Karpas-422 (cell line): ENCODE results near the gene SPRED3. TPM values are rescaled to one million over a fixed set of nuclear protein-coding genes. Genes with fewer than 3 reads are reported as not detected.
A peak's percentile ranks its signal among the peaks of the same experiment; 100 is the strongest.

Source experiments
- DNase-seq: peaks from one replicate; pipeline ENCODE4 v3.0.0-alpha.2; 2015
- H2AFZ ChIP-seq: fragments of 200-600 bp; sonication (generic); 2 replicates; pipeline ENCODE4 v1.6.1; 2014; ENCODE audit warnings: antibody characterized with exemption, low read length, mixed read lengths
- H3K27ac ChIP-seq: fragments of 200-600 bp; sonication (generic); 2 replicates; pipeline ENCODE4 v1.5.1; 2014; ENCODE audit warnings: mild to moderate bottlenecking, low read length, moderate library complexity
- H3K27me3 ChIP-seq: fragments of 200-600 bp; sonication (generic); 2 replicates; pipeline ENCODE4 v1.6.1; 2014; ENCODE audit warnings: low read length, mixed read lengths
- H3K36me3 ChIP-seq: fragments of 200-600 bp; sonication (generic); 2 replicates; pipeline ENCODE4 v1.6.1; 2014; ENCODE audit warnings: low read length, mixed read lengths; ENCODE audit not compliant: insufficient read depth
- H3K4me1 ChIP-seq: fragments of 200-600 bp; sonication (generic); 2 replicates; pipeline ENCODE4 v1.6.1; 2014; ENCODE audit warnings: mild to moderate bottlenecking, low read length, mixed read lengths
- H3K4me2 ChIP-seq: fragments of 200-600 bp; sonication (generic); 2 replicates; pipeline ENCODE4 v1.6.1; 2014; ENCODE audit warnings: low read length, low read depth, mild to moderate bottlenecking; ENCODE audit not compliant: poor library complexity, severe bottlenecking
- H3K4me3 ChIP-seq: fragments of 200-600 bp; sonication (generic); 2 replicates; pipeline ENCODE4 v1.5.1; 2014; ENCODE audit warnings: mild to moderate bottlenecking, antibody characterized with exemption, low read length, mixed read lengths
- H3K79me2 ChIP-seq: fragments of 200-600 bp; sonication (generic); 2 replicates; pipeline ENCODE4 v1.6.1; 2014; ENCODE audit warnings: mild to moderate bottlenecking, low read length, mixed read lengths
- H3K9ac ChIP-seq: fragments of 200-600 bp; sonication (generic); 2 replicates; pipeline ENCODE4 v1.6.0; 2014; ENCODE audit warnings: low read length
- H3K9me2 ChIP-seq: fragments of 200-600 bp; sonication (generic), shearing (Covaris generic); replicated peaks from 2 replicates; pipeline ENCODE4 v1.6.0; 2014; ENCODE audit warnings: mild to moderate bottlenecking, low read length, moderate library complexity; ENCODE audit not compliant: insufficient read depth
- H3K9me3 ChIP-seq: fragments of 300-700, 200-600 bp; sonication (generic); 2 replicates; pipeline ENCODE4 v1.6.1; 2014; ENCODE audit warnings: low read length, mixed read lengths
- H4K20me1 ChIP-seq: fragments of 200-600 bp; sonication (generic); 2 replicates; pipeline ENCODE4 v1.6.1; 2014; ENCODE audit warnings: mild to moderate bottlenecking, antibody characterized with exemption, low read length, low read depth; ENCODE audit not compliant: insufficient read depth
- total RNA-seq: library from RNA; depleted of rRNA; stranded (reverse); fragments of >200 nt; shearing (Covaris generic); gene quantifications from 2 replicates; pipeline ENCODE4 v1.2.3, GENCODE V29; 2014; ENCODE audit warnings: low replicate concordance

The SPRED3 gene
- total RNA-seq, 1 experiment from 2014 or later: 0.11 TPM

DNA sequence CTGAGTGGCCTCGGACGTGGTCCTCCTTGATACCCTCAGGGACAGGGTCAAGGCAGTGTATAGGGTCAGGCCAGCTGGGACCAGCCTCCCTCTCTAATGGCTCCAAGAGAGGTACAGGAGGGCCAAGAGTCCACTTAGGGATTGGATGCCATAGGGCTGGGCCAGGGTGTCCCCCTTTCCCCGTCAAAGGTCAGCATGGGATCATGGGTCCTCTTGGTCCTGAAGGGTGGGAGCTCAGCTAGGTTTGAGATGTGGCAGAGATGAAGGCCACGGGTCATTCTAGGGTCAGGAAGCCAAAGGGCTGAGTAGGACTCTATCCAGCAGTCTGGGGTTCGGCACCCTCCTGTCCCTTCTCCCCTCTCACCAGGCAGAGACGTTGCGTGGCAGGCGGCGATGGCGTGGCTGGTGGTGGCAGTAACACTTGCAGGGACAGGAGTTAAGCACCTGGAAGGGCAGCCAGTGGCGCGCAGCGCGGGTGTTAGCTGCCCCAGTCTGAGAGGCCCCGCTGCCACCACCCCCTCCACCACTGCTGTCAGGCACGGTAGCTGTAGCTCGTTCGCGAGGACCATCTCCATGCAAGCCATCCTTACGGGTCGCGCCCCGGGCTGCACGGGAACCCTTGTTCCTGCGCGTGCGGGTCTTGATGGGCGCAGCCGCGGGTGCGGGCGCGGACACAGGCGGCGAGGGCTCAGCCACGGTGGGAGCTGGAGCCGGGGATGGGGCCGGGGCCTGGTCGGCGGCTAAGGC is 3.3 kb upstream of the SPRED3 start:
- no peak for DNase-seq
- H3K4me2 ChIP-seq: no peak overlapping the region
- H3K4me3 ChIP-seq: no peak overlapping the region
- no peaks in the 10 kb centered on the region for H4K20me1 ChIP-seq
- no peak overlapping the region for H3K9ac ChIP-seq
- H3K9me2 ChIP-seq: no peaks in the 10 kb centered on the region
- no peaks in the 10 kb centered on the region for H3K27me3 ChIP-seq
- H3K9me3 ChIP-seq: no peaks in the 10 kb centered on the region
- H3K79me2 ChIP-seq: no peaks in the 10 kb centered on the region
- no peak overlapping the region for H3K27ac ChIP-seq
- no peak overlapping the region for H2AFZ ChIP-seq
- H3K36me3 ChIP-seq: peaks cover 8% of the 10 kb centered on the region
- H3K4me1 ChIP-seq: peaks cover 11% of the 10 kb centered on the region

DNA sequence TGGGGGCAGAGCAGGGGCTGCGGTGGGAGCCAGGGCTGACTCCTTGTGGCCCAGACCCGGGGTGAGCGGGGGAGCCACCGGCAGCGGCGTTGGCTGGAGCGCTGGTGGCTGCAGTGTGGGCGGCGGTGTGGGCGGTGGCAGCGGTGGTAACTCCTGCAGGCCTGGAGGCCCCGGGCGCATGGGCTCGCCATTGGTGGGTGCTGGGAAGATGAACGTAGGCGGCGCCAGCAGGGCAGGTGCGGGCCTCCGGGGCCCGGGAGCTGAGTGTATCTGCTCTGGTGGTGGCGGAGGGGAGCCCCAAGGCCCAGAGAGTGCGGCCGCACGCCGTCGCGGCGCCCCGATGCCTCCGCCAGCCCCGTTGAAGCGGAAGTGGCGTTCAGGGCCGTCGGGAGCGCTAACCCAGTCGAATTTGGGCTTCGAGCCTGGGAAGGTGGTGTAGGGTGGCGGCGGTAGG is 2.7 kb upstream of the SPRED3 start:
- Histone ChIP-seq H3K4me1 (peaks cover 11% of the 10 kb centered on the region), H3K36me3 (peaks cover 8% of the 10 kb centered on the region), H4K20me1 (no peaks in the 10 kb centered on the region), H3K27ac (no peak overlapping the region), H3K4me3 (no peak overlapping the region), H3K9me3 (no peaks in the 10 kb centered on the region), H3K9me2 (no peaks in the 10 kb centered on the region), H3K27me3 (no peaks in the 10 kb centered on the region), H2AFZ (no peak overlapping the region), H3K4me2 (no peak overlapping the region), H3K9ac (no peak overlapping the region), H3K79me2 (no peaks in the 10 kb centered on the region)
- DNase-seq: no peak

DNA sequence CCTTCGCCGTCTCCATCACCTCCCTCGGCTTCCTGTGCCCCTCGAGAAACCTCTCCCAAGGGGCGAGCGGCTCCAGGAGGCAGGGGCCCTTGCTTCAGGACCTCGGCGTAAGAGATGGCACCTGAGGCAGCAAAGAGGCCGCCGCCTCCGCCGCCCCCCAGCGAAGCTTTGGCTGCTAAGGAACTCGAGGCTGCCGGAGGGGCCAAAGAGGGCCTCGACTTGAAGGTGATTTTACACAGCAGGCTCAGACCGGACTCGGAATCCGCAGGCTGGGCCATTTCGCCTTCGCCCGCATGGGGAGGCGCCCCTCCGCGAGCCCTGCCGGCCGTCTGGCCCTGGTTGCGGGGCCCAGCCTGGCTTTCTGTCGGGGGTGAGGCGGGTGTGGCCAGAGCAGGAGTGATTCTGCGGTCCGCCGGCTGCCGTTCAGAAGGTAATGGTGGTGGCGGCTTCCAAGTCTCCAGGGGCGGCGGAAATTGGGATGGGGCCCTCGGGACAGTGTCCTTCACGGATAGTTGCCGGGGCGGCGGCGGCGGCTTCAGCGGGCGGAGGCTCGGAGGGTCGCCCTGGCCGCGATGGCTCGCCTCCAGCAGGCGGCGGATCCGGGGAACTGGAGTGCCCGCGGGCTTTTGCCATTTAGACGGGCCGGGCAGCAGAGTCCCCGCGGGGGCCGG is 2.1 kb upstream of the SPRED3 start:
- Histone ChIP-seq H3K36me3 (peaks cover 2% of the 10 kb centered on the region), H3K4me1 (peaks cover 11% of the 10 kb centered on the region), H3K4me2 (no peak overlapping the region), H3K9me3 (no peaks in the 10 kb centered on the region), H4K20me1 (no peaks in the 10 kb centered on the region), H3K27ac (no peak overlapping the region), H3K9me2 (no peaks in the 10 kb centered on the region), H3K4me3 (no peak overlapping the region), H3K79me2 (no peaks in the 10 kb centered on the region), H3K9ac (no peak overlapping the region), H2AFZ (no peak overlapping the region), H3K27me3 (no peaks in the 10 kb centered on the region)
- DNase-seq: no peak

DNA sequence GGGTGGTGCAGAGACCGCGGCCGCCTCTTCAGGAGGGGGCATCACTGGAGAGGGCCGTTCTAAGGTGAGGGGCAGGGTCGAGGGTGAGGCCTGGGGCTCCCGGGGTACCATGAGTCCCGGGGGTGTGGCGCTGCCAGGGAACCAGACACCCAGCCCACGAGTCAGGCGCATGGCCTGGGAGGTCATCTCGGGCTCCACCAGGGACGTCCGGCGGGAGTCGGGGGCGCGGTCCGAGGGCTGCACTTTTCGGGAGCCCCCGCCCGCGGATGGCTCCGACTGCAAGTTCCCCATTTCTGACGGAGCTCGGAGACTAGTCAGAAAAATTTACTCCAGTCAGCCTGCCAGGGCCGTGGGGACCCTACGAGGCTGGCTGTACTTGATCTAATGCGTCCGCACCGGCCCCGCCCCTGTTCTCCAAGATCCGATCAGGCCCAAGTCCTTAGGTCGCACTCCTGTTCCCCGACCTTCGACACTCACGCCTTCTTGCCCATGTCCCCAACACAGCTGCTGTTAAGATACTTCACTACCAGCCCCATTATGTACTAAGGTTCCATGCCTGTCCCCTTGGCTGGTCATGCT is 1.4 kb upstream of the SPRED3 start:
- H3K4me1 ChIP-seq: peaks cover 11% of the 10 kb centered on the region
- H2AFZ ChIP-seq: no peak overlapping the region
- no peak overlapping the region for H3K9ac ChIP-seq
- no peaks in the 10 kb centered on the region for H3K9me2 ChIP-seq
- no peaks in the 10 kb centered on the region for H3K79me2 ChIP-seq
- H3K4me3 ChIP-seq: peak overlapping the region; percentile 47
- peak overlapping the region; percentile 52 for H3K4me2 ChIP-seq
- H3K27ac ChIP-seq: no peak overlapping the region
- no peaks in the 10 kb centered on the region; the same call in 1 of the 2 replicates for H3K36me3 ChIP-seq
- H3K9me3 ChIP-seq: no peaks in the 10 kb centered on the region
- DNase-seq: no peak
- no peaks in the 10 kb centered on the region for H4K20me1 ChIP-seq
- no peaks in the 10 kb centered on the region for H3K27me3 ChIP-seq

DNA sequence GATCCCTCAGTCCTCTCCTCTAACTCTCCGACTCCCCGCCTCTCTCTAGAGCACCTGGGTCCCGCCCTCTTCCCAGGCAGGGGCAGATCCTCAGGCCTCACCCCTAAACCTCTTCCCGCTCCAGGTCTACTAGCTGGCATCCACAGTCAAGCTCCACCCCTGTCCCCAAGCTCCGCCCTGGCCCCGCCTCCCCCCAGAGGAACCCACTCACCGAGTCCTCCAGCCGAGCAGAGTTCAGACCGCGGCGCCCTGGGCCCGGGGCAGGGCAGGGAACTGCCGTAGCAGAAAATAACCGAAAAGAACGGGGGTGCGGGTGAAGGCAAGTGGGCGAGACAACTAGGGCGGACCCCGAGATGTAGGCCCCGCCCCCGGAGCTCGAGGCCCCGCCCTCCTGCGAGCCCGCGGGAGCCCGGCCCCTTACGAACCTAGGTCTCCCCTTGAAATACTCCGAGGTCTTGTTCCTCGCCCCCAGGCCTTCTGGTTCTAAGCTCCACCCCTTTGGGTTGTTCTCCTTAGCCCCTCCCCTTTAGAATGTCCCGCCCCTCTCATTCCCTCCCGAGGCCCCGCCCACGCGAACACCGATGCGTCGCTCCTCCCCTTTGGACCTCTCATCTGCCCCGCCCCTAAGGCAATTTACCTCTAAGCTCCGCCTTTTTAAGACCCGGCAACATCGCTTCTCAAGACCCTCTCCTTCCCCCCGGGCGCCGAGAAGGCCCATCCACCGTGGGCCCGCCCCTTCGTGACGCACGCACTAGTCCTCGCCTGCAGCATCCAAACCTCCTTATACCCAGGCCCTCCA is 748 bp upstream of the SPRED3 start, which contains the start of gene GGN:
Gene GGN (minus strand): TSS at position 485 of the 799 bp plus-strand sequence. CDS start 773 bp downstream, outside the sequence.
- Histone ChIP-seq H4K20me1 (no peaks in the 10 kb centered on the region), H3K4me1 (peaks cover 11% of the 10 kb centered on the region), H2AFZ (no peak within 1 kb of the TSS), H3K9me2 (no peaks in the 10 kb centered on the region), H3K27ac (no peak within 1 kb of the TSS), H3K4me2 (peak within 1 kb of the TSS; percentile 52), H3K79me2 (no peaks in the 10 kb centered on the region), H3K36me3 (no peaks in the 10 kb centered on the region), H3K27me3 (no peaks in the 10 kb centered on the region), H3K4me3 (peak within 1 kb of the TSS; percentile 47), H3K9ac (no peak within 1 kb of the TSS), H3K9me3 (no peaks in the 10 kb centered on the region)
- peak; percentile 95 for DNase-seq

DNA sequence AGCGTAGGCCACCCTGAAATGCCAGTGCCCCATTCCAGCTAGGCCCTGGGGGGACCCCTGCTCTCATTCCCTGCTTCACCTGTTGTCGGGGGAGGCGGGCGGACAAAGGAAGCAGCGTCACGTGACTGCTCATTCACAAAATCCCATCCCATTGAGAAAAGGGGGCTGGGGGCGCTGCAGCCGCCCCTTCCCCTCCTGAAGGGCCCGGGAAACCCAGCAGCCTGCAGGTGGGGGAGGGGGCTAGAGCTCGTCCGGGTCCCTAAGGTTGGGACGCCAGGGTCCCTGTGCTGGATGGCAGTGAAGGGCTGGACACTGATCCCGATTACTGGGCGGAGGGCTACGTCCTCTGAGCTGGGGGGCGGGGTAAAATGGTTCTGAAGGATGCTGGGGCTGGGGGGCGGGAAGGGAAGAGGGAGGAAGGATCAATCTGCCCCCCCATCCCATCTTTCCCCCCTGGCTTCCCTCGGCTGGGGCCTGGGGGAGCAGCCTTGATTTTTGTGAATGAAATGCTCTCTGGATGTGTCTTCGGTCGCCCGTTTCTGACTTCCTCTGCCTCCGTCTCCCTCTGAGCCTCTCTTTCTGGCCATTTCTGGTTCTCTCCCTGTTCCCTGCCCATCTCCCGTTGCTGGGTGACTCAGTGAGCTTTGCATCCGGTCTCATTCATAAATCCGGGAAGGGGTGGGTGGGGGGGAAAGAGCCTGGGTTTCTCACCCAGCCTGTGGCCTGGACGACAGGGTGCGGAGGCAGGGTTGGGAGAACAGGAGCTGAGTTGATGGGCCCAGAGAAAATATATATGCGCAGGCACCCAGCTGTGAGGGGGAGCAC is 816 bp downstream of the SPRED3 start:
- H3K79me2 ChIP-seq: no peaks in the 10 kb centered on the region
- no peaks in the 10 kb centered on the region for H3K36me3 ChIP-seq
- no peak overlapping the region for H3K27ac ChIP-seq
- no peak overlapping the region for H3K4me3 ChIP-seq
- H3K4me2 ChIP-seq: no peak overlapping the region
- no peaks in the 10 kb centered on the region for H3K9me3 ChIP-seq
- no peak for DNase-seq
- no peaks in the 10 kb centered on the region for H4K20me1 ChIP-seq
- no peaks in the 10 kb centered on the region for H3K27me3 ChIP-seq
- no peak overlapping the region for H3K9ac ChIP-seq
- H2AFZ ChIP-seq: no peak overlapping the region
- H3K4me1 ChIP-seq: peaks cover 11% of the 10 kb centered on the region
- H3K9me2 ChIP-seq: no peaks in the 10 kb centered on the region

DNA sequence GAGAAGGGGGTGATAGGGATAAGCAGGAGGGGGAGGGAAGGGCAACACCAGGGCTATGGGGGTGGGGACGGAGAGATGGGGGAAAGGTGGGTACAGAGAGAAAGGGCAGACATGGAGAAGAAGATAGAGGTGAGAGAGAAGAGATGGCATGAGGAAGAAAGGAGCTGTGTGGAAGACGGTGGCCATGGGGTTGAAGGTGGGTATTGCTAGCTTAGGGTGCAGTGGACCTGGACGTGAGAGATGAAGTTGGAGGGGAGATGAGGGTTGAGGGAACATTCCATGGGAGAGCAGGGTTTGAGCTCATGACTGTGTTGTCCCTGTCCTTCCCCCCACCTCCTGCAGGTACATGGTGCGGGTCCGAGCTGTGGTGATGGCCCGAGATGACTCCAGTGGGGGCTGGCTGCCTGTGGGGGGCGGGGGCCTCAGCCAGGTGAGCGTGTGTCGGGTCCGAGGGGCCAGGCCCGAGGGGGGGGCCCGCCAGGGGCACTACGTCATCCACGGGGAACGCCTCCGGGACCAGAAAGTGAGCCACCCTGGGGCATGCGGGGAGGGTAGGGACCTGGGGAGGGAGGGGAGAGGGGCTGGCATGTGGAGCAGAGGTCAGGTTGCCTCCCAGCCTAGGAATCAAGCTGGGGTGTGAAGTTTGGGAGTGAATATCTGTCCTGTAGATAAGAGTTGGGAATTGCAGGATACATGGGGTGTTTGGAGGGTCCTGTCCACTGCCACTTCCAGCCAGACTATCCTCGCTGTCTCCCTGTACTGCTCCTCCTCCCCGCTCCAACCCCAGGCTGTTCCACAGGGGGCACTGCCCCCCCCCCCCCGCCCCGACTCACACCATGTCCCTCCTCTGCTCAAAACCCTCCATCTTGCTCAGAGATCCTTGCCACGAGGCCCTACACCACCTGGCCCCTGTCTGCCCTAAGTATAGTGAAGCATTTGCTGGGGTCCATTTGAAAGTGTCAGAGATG is 1.7 kb downstream of the SPRED3 start:
- Histone ChIP-seq H3K79me2 (no peaks in the 10 kb centered on the region), H3K4me3 (no peak overlapping the region), H3K9me3 (no peaks in the 10 kb centered on the region), H3K9ac (no peak overlapping the region), H3K36me3 (no peaks in the 10 kb centered on the region), H3K27me3 (no peaks in the 10 kb centered on the region), H3K9me2 (no peaks in the 10 kb centered on the region), H3K27ac (no peak overlapping the region), H3K4me1 (peaks cover 11% of the 10 kb centered on the region), H4K20me1 (no peaks in the 10 kb centered on the region), H2AFZ (no peak overlapping the region), H3K4me2 (no peak overlapping the region)
- DNase-seq: no peak
